Astrocyte of the hippocampus (primary cell): ENCODE results near the gene APPBP2.
"Not testable (repeated sequence)": the region's sequence is repeated elsewhere in the genome, so short reads cannot be mapped to it uniquely, and the experiment has no call there.

Source experiments
- DNase-seq: peaks from one replicate; pipeline ENCODE4 v3.0.0; 2011; ENCODE audit warnings: low read depth, low spot score

APPBP2 gene

GRCh38 chr17:60495260-60495659, 30.8 kb downstream of the APPBP2 start:
- no peak for DNase-seq

GRCh38 chr17:60493847-60494321, 32.2 kb downstream of the APPBP2 start:
- no peak for DNase-seq

- no peak for DNase-seq
Measured at GRCh38 chr17:60491771-60492170, 34.3 kb downstream of the APPBP2 start.

GRCh38 chr17:60490594-60490993, 35.4 kb downstream of the APPBP2 start:
- DNase-seq = not testable (repeated sequence)

- no peak for DNase-seq
Measured at GRCh38 chr17:60481604-60482003, 44.4 kb downstream of the APPBP2 start.

- DNase-seq = no peak
Measured at GRCh38 chr17:60473788-60474187, 52.3 kb downstream of the APPBP2 start.

- DNase-seq = no peak
Measured at GRCh38 chr17:60472449-60472848, 53.6 kb downstream of the APPBP2 start.

GRCh38 chr17:60471451-60471850, 54.6 kb downstream of the APPBP2 start:
- no peak for DNase-seq

- no peak for DNase-seq
Measured at GRCh38 chr17:60468371-60468770, 57.7 kb downstream of the APPBP2 start.

GRCh38 chr17:60464343-60464742, 61.7 kb downstream of the APPBP2 start:
- DNase-seq = no peak

GRCh38 chr17:60463157-60463835, 62.7 kb downstream of the APPBP2 start:
- DNase-seq = no peak

- no peak for DNase-seq
Measured at GRCh38 chr17:60461584-60461983, 64.5 kb downstream of the APPBP2 start.

GRCh38 chr17:60457148-60457547, 68.9 kb downstream of the APPBP2 start:
- DNase-seq = no peak

- DNase-seq = no peak
Measured at GRCh38 chr17:60455378-60455777, 70.7 kb downstream of the APPBP2 start.

- no peak for DNase-seq
Measured at GRCh38 chr17:60451965-60452364, 74.1 kb downstream of the APPBP2 start.

- no peak for DNase-seq
Measured at GRCh38 chr17:60451071-60451470, 75.0 kb downstream of the APPBP2 start.

- DNase-seq = no peak
Measured at GRCh38 chr17:60447375-60447774, 78.7 kb downstream of the APPBP2 start.

GRCh38 chr17:60445144-60445543, 80.9 kb downstream of the APPBP2 start:
- DNase-seq = no peak

- no peak for DNase-seq
Measured at GRCh38 chr17:60443713-60444112, 82.3 kb downstream of the APPBP2 start.

- peak; percentile 17 for DNase-seq
Measured at GRCh38 chr17:60442271-60443173, 83.5 kb downstream of the APPBP2 start.

GRCh38 chr17:60439501-60439900, 86.5 kb downstream of the APPBP2 start:
- DNase-seq = no peak

GRCh38 chr17:60436676-60437075, 89.4 kb downstream of the APPBP2 start:
- no peak for DNase-seq
